22Rv1 (cell line): ENCODE results near the gene SCO2.

Experiments used
- CTCF ChIP-seq: fragments of 450-650 bp; IDR thresholded peaks from 2 replicates; pipeline ENCODE4 v1.5.1; 2017; ENCODE audit warnings: mild to moderate bottlenecking
- ZFX ChIP-seq: fragments of 450-650 bp; IDR thresholded peaks from 2 replicates; pipeline ENCODE4 v1.6.1; 2017; ENCODE audit warnings: antibody characterized with exemption, borderline replicate concordance

- no peak for TF ChIP-seq CTCF
- TF ChIP-seq ZFX, result no peak
These were observed 3.5 kb upstream of the SCO2 start for GRCh38 chr22:50528682-50529415.
